ENCODE measurements around the gene AP1G2. TPM values are rescaled to one million over a fixed set of nuclear protein-coding genes. Genes with fewer than 3 reads are reported as not detected.

AP1G2 gene
- total RNA-seq, 1 experiment from 2014 or later: 155 TPM

DNA sequence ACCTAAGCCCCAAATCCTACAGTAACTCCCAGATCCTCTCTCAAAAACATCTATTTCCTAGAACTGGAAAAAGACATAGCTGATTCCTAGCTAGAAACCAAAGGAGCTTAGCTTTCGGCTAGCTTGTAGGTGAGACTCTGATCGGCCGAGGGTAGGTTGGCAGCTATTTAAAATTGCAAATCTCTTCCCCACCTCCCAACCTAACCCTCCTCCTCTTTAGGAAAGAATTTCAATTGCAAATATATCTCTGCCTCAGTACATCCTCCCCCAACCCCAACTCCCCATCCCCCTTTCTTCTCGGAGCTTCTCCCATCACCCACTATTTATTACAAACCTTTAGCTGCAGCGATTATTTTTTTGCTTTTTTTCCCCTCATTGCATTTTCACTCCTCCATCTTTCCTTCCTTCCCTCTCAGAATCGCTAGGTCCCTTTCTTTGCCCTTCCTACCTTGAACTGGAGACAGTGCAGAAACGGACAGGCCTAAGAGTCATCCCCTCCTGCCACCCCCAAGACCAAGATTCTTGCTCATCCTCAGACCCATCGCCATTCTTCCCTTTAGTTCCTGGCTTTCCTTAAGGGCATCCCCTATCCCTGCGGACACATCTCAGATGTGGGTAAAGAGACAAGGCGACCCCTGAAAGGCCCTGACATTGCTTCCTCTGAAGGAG lies 29.4 kb downstream of the AP1G2 start:
- Histone ChIP-seq H3K9me3 (ENCODE audit: control insufficient read depth in 1 of 2, insufficient read depth in 1 of 2, low read depth in 1 of 2, low read length in 2 of 2) (no peaks in the 10 kb centered on the region), H3K79me2 (ENCODE audit: insufficient read depth, low read length) (no peaks in the 10 kb centered on the region), H4K20me1 (ENCODE audit: insufficient read depth) (no peaks in the 10 kb centered on the region), H3K36me3 (ENCODE audit: control insufficient read depth in 1 of 2, insufficient read depth in 2 of 2, low read length in 2 of 2) (no peaks in the 10 kb centered on the region), H2AFZ (ENCODE audit: low read depth, low read length, poor library complexity, severe bottlenecking) (no peak overlapping the region), H3K4me1 (ENCODE audit: control insufficient read depth in 1 of 2, insufficient read depth in 2 of 2, low read length in 2 of 2) (peaks cover 0 to 9% of the 10 kb centered on the region in 2 experiments; a peak in 2 of 4 replicates), H3K27ac (ENCODE audit: low read depth, low read length) (no peak overlapping the region), H3K27me3 (ENCODE audit: insufficient read depth, low read length) (no peaks in the 10 kb centered on the region), H3K9me2 (ENCODE audit: insufficient read depth) (no peaks in the 10 kb centered on the region), H3K4me3 (replicated peaks in 1 of 2; ENCODE audit: low read depth in 1 of 2, low read length in 2 of 2) (no peak overlapping the region), H3K4me2 (ENCODE audit: low read length) (no peak overlapping the region), H3K9ac (ENCODE audit: low read length) (no peak overlapping the region)
- ChIA-PET POLR2A (no interaction called here), CTCF (interaction anchor here (1.3 to 2.4 kb wide), 3 partner anchors 10 to 59 kb away, joined by 5 to 9 read pairs (median 5); no protein-coding TSS in a partner anchor), RAD21 (ENCODE audit: low non-redundant PET in 1 of 2, low total read pairs in 2 of 2, uncharacterized antibody in 2 of 2, unreplicated experiment in 2 of 2) (no interaction called here)
- intact Hi-C loops (cut with micrococcal nuclease): no loop called here
- TF ChIP-seq, protein P1, sequence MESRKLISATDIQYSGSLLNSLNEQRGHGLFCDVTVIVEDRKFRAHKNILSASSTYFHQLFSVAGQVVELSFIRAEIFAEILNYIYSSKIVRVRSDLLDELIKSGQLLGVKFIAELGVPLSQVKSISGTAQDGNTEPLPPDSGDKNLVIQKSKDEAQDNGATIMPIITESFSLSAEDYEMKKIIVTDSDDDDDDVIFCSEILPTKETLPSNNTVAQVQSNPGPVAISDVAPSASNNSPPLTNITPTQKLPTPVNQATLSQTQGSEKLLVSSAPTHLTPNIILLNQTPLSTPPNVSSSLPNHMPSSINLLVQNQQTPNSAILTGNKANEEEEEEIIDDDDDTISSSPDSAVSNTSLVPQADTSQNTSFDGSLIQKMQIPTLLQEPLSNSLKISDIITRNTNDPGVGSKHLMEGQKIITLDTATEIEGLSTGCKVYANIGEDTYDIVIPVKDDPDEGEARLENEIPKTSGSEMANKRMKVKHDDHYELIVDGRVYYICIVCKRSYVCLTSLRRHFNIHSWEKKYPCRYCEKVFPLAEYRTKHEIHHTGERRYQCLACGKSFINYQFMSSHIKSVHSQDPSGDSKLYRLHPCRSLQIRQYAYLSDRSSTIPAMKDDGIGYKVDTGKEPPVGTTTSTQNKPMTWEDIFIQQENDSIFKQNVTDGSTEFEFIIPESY (IDR thresholded peaks at IDR 0.05; ENCODE audit: extremely low read depth, insufficient replicate concordance, low read length): no peak
- TF ChIP-seq CBX3 (IDR thresholded peaks at IDR 0.05; ENCODE audit: low read depth) (no peak), YY1 (IDR thresholded peaks at IDR 0.05; ENCODE audit: extremely low read depth, insufficient replicate concordance, low read depth, low read length) (no peak), FOSL1 (IDR thresholded peaks at IDR 0.05; ENCODE audit: low read depth) (no peak), POLR2A (IDR thresholded peaks at IDR 0.05; ENCODE audit: borderline replicate concordance, extremely low read depth, insufficient read depth, insufficient read length) (no peak), EZH2phosphoT487 (IDR thresholded peaks at IDR 0.05; ENCODE audit: borderline replicate concordance) (no peak), TCF7L2 (IDR thresholded peaks at IDR 0.05; ENCODE audit: borderline replicate concordance, extremely low read depth, insufficient read depth, insufficient read length) (no peak), CEBPB (IDR thresholded peaks at IDR 0.05; ENCODE audit: low read depth) (no peak), ELF1 (IDR thresholded peaks at IDR 0.05; ENCODE audit: borderline replicate concordance, low read depth) (no peak), EGR1 (IDR thresholded peaks at IDR 0.05; ENCODE audit: low read depth) (no peak)
- TF ChIP-seq, protein P2, sequence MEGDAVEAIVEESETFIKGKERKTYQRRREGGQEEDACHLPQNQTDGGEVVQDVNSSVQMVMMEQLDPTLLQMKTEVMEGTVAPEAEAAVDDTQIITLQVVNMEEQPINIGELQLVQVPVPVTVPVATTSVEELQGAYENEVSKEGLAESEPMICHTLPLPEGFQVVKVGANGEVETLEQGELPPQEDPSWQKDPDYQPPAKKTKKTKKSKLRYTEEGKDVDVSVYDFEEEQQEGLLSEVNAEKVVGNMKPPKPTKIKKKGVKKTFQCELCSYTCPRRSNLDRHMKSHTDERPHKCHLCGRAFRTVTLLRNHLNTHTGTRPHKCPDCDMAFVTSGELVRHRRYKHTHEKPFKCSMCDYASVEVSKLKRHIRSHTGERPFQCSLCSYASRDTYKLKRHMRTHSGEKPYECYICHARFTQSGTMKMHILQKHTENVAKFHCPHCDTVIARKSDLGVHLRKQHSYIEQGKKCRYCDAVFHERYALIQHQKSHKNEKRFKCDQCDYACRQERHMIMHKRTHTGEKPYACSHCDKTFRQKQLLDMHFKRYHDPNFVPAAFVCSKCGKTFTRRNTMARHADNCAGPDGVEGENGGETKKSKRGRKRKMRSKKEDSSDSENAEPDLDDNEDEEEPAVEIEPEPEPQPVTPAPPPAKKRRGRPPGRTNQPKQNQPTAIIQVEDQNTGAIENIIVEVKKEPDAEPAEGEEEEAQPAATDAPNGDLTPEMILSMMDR (IDR thresholded peaks at IDR 0.05 in 2 of 3, conservative IDR thresholded peaks at IDR 0.05 in 1 of 3; ENCODE audit: borderline replicate concordance in 1 of 3, insufficient read depth in 1 of 3, low read depth in 2 of 3, low read length in 2 of 3): no peak
- TF ChIP-seq, protein P3, sequence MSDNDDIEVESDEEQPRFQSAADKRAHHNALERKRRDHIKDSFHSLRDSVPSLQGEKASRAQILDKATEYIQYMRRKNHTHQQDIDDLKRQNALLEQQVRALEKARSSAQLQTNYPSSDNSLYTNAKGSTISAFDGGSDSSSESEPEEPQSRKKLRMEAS (IDR thresholded peaks at IDR 0.05): no peak
- no TSS peak for BruUV-seq (replicated peaks)
- ATAC-seq: no peak
- no peak for DNase-seq (ENCODE audit: low read depth, low spot score)
